ENCODE measurements around the gene ATP13A3. TPM values are rescaled to one million over a fixed set of nuclear protein-coding genes. Genes with fewer than 3 reads are reported as not detected.

Gene ATP13A3
- total RNA-seq, 4 donors from 2014 or later = 106 to 157 (median 128) TPM

DNA sequence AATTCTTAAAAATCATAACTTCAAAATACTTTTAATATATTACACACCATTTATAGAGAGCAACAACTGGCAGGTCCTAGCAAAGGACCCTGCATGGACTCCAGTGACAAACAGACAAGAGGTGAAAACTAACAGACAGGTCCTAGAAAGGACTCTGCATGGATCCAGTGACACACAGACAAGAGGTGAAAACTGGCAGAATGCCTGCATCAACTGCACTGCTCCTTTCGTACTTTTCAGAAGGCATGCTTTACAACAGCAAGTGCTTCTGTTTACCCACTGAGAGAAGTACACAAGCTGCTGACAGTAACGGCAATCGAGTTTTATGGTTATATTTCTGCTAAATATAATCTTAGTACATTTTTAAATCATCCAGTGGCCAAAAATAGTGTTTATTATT lies 63.5 kb downstream of the ATP13A3 start:
- H3K9me3 ChIP-seq = no peaks in the 10 kb centered on the region
- no peak for TF ChIP-seq CTCF (IDR thresholded peaks at IDR 0.05)
- no peak for TF ChIP-seq POLR2A (IDR thresholded peaks at IDR 0.05)
- no peak for TF ChIP-seq POLR2AphosphoS5 (IDR thresholded peaks at IDR 0.05)
- ATAC-seq = no peak
- no peak overlapping the region for H3K27ac ChIP-seq
- 63 to 74% methylated on average over 3 of the region's 3 CpGs for WGBS, 2 donors (ENCODE audit: low coverage in 1 of 2)
- peaks cover 0 to 4% (median 0%) of the 10 kb centered on the region in 3 donors for H3K4me1 ChIP-seq
- H3K36me3 ChIP-seq = peaks cover 3 to 57% of the 10 kb centered on the region in 2 donors
- H3K27me3 ChIP-seq = no peaks in the 10 kb centered on the region
- no peak overlapping the region for H3K4me3 ChIP-seq

DNA sequence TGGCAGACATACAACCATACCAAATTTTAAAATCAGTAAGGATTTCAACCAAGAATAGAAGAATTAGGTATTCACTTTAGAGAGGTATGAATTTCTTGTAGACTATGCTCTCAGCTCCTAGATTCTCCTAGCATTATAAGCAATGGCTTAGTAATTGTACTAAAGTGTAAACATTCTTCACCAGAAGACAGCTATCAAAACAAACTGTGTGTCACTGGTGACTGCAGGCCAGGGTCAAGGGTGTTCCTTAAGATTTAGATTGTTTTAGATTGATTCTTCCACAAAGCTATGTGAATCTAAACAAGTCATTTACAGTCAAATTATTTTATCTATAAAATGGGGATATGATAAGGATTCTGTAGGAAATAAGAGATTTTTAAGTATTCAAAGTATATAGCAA lies 64.6 kb downstream of the ATP13A3 start:
- Histone ChIP-seq H3K36me3 (peaks cover 3 to 49% of the 10 kb centered on the region in 2 donors), H3K9me3 (no peaks in the 10 kb centered on the region), H3K4me3 (no peak overlapping the region), H3K27ac (no peak overlapping the region), H3K4me1 (peaks cover 0 to 4% (median 0%) of the 10 kb centered on the region in 3 donors), H3K27me3 (no peaks in the 10 kb centered on the region)
- TF ChIP-seq CTCF (IDR thresholded peaks at IDR 0.05) (no peak), POLR2A (IDR thresholded peaks at IDR 0.05) (no peak), EP300 (IDR thresholded peaks at IDR 0.05) (no peak), POLR2AphosphoS5 (IDR thresholded peaks at IDR 0.05) (no peak)
- no peak for ATAC-seq

DNA sequence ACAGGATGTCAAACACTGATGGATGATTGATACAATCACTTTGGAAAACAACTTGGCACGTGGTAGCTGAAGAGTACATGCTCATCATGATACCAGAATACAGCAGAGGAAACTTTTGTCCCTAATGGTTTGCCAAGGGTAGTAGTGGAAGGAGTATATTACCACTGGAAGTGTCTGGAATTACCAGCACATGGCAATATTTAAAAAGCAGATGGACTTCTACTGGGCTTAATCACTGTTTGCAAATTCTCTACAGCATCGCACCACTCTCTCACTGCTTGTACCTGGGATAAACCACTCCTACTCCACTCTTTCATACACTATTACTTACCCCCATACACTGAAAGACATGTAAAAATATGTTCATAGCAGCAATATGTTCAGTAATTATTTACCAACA lies 68.1 kb downstream of the ATP13A3 start:
- Histone ChIP-seq H3K4me1 (peaks cover 0 to 4% (median 0%) of the 10 kb centered on the region in 3 donors), H3K4me3 (no peak overlapping the region), H3K9me3 (no peaks in the 10 kb centered on the region), H3K36me3 (peaks cover 0 to 32% of the 10 kb centered on the region in 2 donors), H3K27me3 (no peaks in the 10 kb centered on the region), H3K27ac (no peak overlapping the region)
- no peak for ATAC-seq
- WGBS, 2 donors (ENCODE audit: low coverage in 1 of 2) = 82 to 83% methylated on average over 2 of the region's 2 CpGs
- TF ChIP-seq POLR2AphosphoS5 (IDR thresholded peaks at IDR 0.05) (no peak), POLR2A (IDR thresholded peaks at IDR 0.05) (no peak), EP300 (IDR thresholded peaks at IDR 0.05) (no peak), CTCF (IDR thresholded peaks at IDR 0.05) (no peak)

- no peaks in the 10 kb centered on the region for H3K4me1 ChIP-seq
- H3K36me3 ChIP-seq = peaks cover 0 to 54% of the 10 kb centered on the region in 2 donors
- H3K27ac ChIP-seq = no peak overlapping the region
- ATAC-seq = no peak
- H3K9me3 ChIP-seq = no peaks in the 10 kb centered on the region
- no peaks in the 10 kb centered on the region for H3K27me3 ChIP-seq
- no peak overlapping the region for H3K4me3 ChIP-seq
- no peak for TF ChIP-seq POLR2AphosphoS5 (IDR thresholded peaks at IDR 0.05)
- no peak for TF ChIP-seq EP300 (IDR thresholded peaks at IDR 0.05)
- no peak for TF ChIP-seq POLR2A (IDR thresholded peaks at IDR 0.05)
- TF ChIP-seq CTCF (IDR thresholded peaks at IDR 0.05) = no peak
- WGBS, 2 donors (ENCODE audit: low coverage in 1 of 2) = 80 to 88% methylated on average over 7 of the region's 7 CpGs
Observed at GRCh38 chr3:194407423-194407822, 79.4 kb downstream of the ATP13A3 start.

DNA sequence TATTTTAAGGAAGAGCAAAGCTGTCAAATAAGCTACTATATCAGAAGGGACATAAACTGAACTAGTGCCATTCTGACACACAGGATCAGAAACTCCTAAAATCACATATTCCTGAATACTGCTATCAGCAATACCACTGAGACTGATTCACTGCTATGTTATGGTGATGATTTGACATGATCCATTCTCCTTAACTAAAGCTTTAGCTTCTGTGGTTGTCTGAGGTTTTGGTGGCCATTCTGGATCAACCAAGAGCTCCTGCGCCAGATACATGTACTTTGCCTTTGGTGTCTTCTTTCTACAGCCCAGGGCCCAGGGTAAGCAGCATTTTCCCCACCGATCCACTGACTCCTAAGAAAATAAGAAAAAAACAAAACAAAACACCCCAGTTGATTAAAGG lies 81.0 kb downstream of the ATP13A3 start:
- H3K4me1 ChIP-seq = no peaks in the 10 kb centered on the region
- H3K36me3 ChIP-seq = peaks cover 0 to 39% of the 10 kb centered on the region in 2 donors
- no peak for ATAC-seq
- H3K9me3 ChIP-seq = no peaks in the 10 kb centered on the region
- no peak overlapping the region for H3K27ac ChIP-seq
- H3K27me3 ChIP-seq = no peaks in the 10 kb centered on the region
- WGBS, 2 donors (ENCODE audit: low coverage in 1 of 2) = 95 to 100% methylated on average over 2 of the region's 2 CpGs
- TF ChIP-seq POLR2A (IDR thresholded peaks at IDR 0.05) (no peak), POLR2AphosphoS5 (IDR thresholded peaks at IDR 0.05) (no peak), EP300 (IDR thresholded peaks at IDR 0.05) (no peak), CTCF (IDR thresholded peaks at IDR 0.05) (no peak)
- H3K4me3 ChIP-seq = no peak overlapping the region

Measured in gastroesophageal sphincter (tissue), 4 donors.